GM19395 (cell line): ENCODE measurements around the gene ADARB2.
"Not testable (repeated sequence)": the region's sequence is repeated elsewhere in the genome, so short reads cannot be mapped to it uniquely, and the experiment has no call there.

ENCODE experiments used
- ATAC-seq: cut with Tn5 transposase; IDR thresholded peaks from one replicate; pipeline ENCODE4 v1.9.1; 2021; ENCODE audit warnings: mild to moderate bottlenecking, moderate library complexity; ENCODE audit not compliant: unreplicated experiment

Gene ADARB2

GRCh38 chr10:1449572-1450205 is 287.6 kb downstream of the ADARB2 start:
- no peak for ATAC-seq

GRCh38 chr10:1449021-1449420 is 288.3 kb downstream of the ADARB2 start:
- no peak for ATAC-seq

GRCh38 chr10:1448252-1448930 is 288.9 kb downstream of the ADARB2 start:
- ATAC-seq: no peak

- ATAC-seq: no peak
Observed at GRCh38 chr10:1444826-1445225, 292.5 kb downstream of the ADARB2 start.

- ATAC-seq: no peak
Observed at GRCh38 chr10:1440897-1441296, 296.4 kb downstream of the ADARB2 start.

- ATAC-seq: no peak
Observed at GRCh38 chr10:1434912-1435692, 302.2 kb downstream of the ADARB2 start.

- no peak for ATAC-seq
Observed at GRCh38 chr10:1434202-1434601, 303.1 kb downstream of the ADARB2 start.

GRCh38 chr10:1432161-1432560 is 305.2 kb downstream of the ADARB2 start:
- ATAC-seq: no peak

- ATAC-seq: no peak
Observed at GRCh38 chr10:1431229-1431628, 306.1 kb downstream of the ADARB2 start.

- ATAC-seq: not testable (repeated sequence)
Observed at GRCh38 chr10:1427521-1428186, 309.7 kb downstream of the ADARB2 start.

- ATAC-seq: no peak
Observed at GRCh38 chr10:1426786-1427185, 310.5 kb downstream of the ADARB2 start.

- peak; percentile 83 for ATAC-seq
Observed at GRCh38 chr10:1425879-1426278, 311.4 kb downstream of the ADARB2 start.

- ATAC-seq: no peak
Observed at GRCh38 chr10:1424648-1425047, 312.7 kb downstream of the ADARB2 start.

GRCh38 chr10:1423676-1424253 is 313.6 kb downstream of the ADARB2 start:
- no peak for ATAC-seq

- ATAC-seq: no peak
Observed at GRCh38 chr10:1422275-1422674, 315.1 kb downstream of the ADARB2 start.

GRCh38 chr10:1420661-1421362 is 316.5 kb downstream of the ADARB2 start:
- ATAC-seq: peak; percentile 96

- no peak for ATAC-seq
Observed at GRCh38 chr10:1419796-1420610, 317.3 kb downstream of the ADARB2 start.

GRCh38 chr10:1418031-1418550 is 319.2 kb downstream of the ADARB2 start:
- no peak for ATAC-seq

- no peak for ATAC-seq
Observed at GRCh38 chr10:1417574-1417973, 319.8 kb downstream of the ADARB2 start.
